Memory B cell (primary cell): Measurements from ENCODE around the gene SRPX.

Source experiments
- ATAC-seq: fragments of 150-1000 bp; cut with Tn5 transposase; 2 replicates; pipeline ENCODE4 v1.10.0; 2021; ENCODE audit warnings: low read depth, mild to moderate bottlenecking, moderate library complexity
- DNase-seq, 2 donors: peaks; one replicate each; pipeline ENCODE4 v3.0.0; 2022; ENCODE audit warnings: low spot score in 2 of 2
- H3K27ac Mint-ChIP-seq: one replicate; pipeline ENCODE4 v1.8.0; 2022; ENCODE audit warnings: mild to moderate bottlenecking, moderate library complexity, mixed read lengths
- H3K27me3 Mint-ChIP-seq: one replicate; pipeline ENCODE4 v1.8.0; 2022; ENCODE audit warnings: mixed read lengths
- H3K36me3 Mint-ChIP-seq: one replicate; pipeline ENCODE4 v1.8.0; 2022; ENCODE audit warnings: mild to moderate bottlenecking, mixed read lengths
- H3K4me1 Mint-ChIP-seq: one replicate; pipeline ENCODE4 v1.8.0; 2022; ENCODE audit warnings: mixed read lengths
- H3K4me3 Mint-ChIP-seq: one replicate; pipeline ENCODE4 v1.8.0; 2022; ENCODE audit warnings: mild to moderate bottlenecking, moderate library complexity, mixed read lengths
- H3K9me3 Mint-ChIP-seq: one replicate; pipeline ENCODE4 v1.8.0; 2022; ENCODE audit warnings: mixed read lengths

The SRPX gene

DNA sequence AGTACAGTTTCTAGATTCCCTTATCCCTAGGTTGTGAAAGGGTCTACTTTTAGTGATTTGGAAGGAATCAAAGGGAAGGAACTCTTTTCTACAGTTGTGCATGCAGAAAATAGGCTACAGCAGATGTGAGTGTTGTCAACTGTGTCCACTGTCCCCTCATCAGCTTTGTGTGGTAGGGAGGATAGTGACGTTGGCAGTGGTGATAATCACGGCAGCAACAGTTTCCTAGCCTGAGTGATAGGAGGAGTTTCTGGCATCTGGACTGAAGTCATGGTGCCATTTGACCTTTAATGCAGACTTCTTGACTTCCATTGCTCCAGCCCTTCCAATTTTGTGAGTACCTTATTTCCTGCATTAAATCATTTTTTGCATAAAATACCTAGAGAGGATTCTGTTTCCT lies 39.3 kb downstream of the SRPX start:
- H3K36me3 Mint-ChIP-seq: no peaks in the 10 kb centered on the region
- DNase-seq (no peak), ATAC-seq (no peak)
- H3K4me3 Mint-ChIP-seq: no peak overlapping the region
- no peaks in the 10 kb centered on the region for H3K4me1 Mint-ChIP-seq
- H3K9me3 Mint-ChIP-seq: no peaks in the 10 kb centered on the region
- peaks cover 5% of the 10 kb centered on the region for H3K27me3 Mint-ChIP-seq
- H3K27ac Mint-ChIP-seq: no peak overlapping the region

DNA sequence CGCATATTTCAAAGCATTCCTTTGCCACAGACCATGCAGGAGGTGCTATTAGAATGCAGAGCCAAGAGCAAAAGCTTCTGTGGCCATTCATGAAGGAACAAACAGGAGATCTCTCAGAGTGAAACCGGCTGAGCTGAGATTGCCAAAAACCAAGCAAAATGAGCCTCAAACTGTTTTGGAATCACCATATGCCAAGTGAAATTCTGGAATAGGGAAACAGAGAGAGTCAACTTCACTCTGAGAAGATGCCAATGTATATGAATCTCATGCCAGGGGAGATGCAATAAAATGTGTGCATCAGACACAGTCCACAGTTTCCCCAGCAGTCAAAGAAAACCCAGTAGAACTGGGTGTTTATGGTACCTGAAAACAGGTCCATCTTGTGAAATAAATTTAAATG lies 42.3 kb downstream of the SRPX start:
- no peaks in the 10 kb centered on the region for H3K4me1 Mint-ChIP-seq
- no peak overlapping the region for H3K27ac Mint-ChIP-seq
- H3K4me3 Mint-ChIP-seq: no peak overlapping the region
- peaks cover 5% of the 10 kb centered on the region for H3K27me3 Mint-ChIP-seq
- DNase-seq (no peak), ATAC-seq (no peak)
- H3K9me3 Mint-ChIP-seq: no peaks in the 10 kb centered on the region
- H3K36me3 Mint-ChIP-seq: no peaks in the 10 kb centered on the region

DNA sequence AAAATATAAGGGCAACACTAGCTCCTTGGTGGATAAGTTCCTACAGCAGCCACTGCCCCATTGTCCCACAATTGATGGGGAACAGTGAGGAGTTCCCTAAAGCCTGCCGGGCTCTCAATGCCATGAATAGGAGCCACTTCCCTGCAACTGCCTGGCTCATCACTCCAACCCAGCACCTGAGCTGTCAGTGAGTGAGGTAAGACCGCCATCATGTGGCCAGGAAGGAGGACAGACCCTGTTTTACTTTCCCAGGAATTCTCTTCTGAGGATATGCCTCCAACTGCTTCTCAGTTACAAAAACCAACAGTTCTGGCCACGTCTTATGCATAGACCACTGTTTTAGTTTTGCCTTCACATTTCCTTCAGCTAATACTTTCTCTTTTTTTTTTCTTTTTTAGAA lies 45.5 kb downstream of the SRPX start:
- ATAC-seq: no peak
- H3K27ac Mint-ChIP-seq: no peak overlapping the region
- H3K4me3 Mint-ChIP-seq: no peak overlapping the region
- no peaks in the 10 kb centered on the region for H3K36me3 Mint-ChIP-seq
- no peak for DNase-seq
- H3K9me3 Mint-ChIP-seq: no peaks in the 10 kb centered on the region
- no peaks in the 10 kb centered on the region for H3K4me1 Mint-ChIP-seq
- peaks cover under 1% of the 10 kb centered on the region for H3K27me3 Mint-ChIP-seq

DNA sequence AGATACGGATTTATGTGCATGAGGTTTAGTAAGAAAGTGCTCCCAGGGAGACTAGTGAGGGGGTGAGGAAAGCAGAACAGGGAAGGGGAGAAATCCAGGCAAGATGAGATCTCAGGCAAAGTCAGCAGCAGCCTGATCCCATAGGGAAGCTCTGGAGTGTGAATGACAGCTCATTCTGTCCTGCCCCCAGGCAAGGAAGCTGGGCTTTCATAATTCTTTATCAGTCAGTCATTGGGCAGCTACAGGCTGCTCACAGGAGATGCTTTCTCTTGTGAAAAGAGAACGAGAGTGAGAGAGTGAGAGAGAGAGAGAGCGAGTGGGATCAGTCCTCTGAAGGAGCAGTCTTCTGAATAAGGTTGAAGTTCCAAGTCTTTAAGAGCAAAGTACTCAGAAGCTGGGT lies 48.1 kb downstream of the SRPX start:
- no peak overlapping the region for H3K4me3 Mint-ChIP-seq
- no peak for ATAC-seq
- no peak overlapping the region for H3K27ac Mint-ChIP-seq
- H3K9me3 Mint-ChIP-seq: no peaks in the 10 kb centered on the region
- H3K4me1 Mint-ChIP-seq: no peaks in the 10 kb centered on the region
- no peaks in the 10 kb centered on the region for H3K36me3 Mint-ChIP-seq
- peaks cover 1% of the 10 kb centered on the region for H3K27me3 Mint-ChIP-seq
- no peak for DNase-seq

DNA sequence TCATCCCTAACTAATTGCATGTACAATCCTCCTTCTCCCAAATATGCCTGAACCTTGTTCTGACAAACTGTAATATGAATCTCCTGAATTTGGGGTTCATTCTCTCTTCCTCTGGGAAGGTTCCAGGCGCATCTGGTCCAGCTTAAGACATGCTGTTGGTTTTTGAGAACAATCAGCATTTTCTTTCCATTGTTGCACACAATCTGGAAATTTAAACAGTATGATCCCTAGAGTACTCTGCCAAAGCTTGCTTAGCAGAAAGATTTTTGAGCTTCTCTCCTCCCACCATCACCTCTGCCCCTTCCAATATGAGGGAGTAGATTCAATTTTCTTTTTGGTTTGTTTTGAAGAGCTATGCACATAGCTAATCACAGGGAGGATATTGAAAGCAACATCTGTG lies 50.1 kb downstream of the SRPX start:
- ATAC-seq (no peak), DNase-seq (no peak)
- H3K36me3 Mint-ChIP-seq: no peaks in the 10 kb centered on the region
- H3K9me3 Mint-ChIP-seq: no peaks in the 10 kb centered on the region
- no peaks in the 10 kb centered on the region for H3K4me1 Mint-ChIP-seq
- H3K27ac Mint-ChIP-seq: no peak overlapping the region
- peaks cover 1% of the 10 kb centered on the region for H3K27me3 Mint-ChIP-seq
- no peak overlapping the region for H3K4me3 Mint-ChIP-seq

DNA sequence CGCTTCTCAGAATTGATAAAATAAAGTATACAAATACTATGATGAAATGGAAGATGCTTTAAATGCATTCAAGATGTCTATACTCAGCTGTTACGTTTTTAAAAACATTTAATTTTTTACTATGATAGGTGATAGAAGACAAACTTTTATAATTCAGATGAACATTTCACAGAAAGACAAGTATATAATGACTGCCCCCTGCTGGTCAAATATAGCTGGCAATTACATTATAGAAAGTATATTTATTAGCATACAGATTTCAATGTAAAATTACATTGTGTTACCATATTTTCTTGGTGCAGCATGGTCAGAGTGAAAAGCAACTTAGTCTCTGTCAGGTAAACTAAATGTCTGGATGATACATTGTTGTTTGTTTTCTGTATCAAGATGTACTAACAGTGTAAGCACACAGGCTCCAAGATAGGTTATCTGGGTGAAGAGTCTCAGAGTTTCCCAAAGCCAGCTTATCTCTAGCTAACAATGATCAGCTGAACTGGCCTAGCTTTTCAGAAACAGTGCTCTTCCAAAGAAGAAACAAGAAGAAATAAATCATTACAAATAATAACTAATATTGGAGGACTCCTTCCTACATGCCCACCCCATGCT lies 54.1 kb downstream of the SRPX start:
- no peak overlapping the region for H3K4me3 Mint-ChIP-seq
- DNase-seq (peak; percentile 0 to 16), ATAC-seq (no peak)
- no peak overlapping the region for H3K27ac Mint-ChIP-seq
- peaks cover 1% of the 10 kb centered on the region for H3K27me3 Mint-ChIP-seq
- H3K36me3 Mint-ChIP-seq: no peaks in the 10 kb centered on the region
- H3K9me3 Mint-ChIP-seq: no peaks in the 10 kb centered on the region
- H3K4me1 Mint-ChIP-seq: no peaks in the 10 kb centered on the region

DNA sequence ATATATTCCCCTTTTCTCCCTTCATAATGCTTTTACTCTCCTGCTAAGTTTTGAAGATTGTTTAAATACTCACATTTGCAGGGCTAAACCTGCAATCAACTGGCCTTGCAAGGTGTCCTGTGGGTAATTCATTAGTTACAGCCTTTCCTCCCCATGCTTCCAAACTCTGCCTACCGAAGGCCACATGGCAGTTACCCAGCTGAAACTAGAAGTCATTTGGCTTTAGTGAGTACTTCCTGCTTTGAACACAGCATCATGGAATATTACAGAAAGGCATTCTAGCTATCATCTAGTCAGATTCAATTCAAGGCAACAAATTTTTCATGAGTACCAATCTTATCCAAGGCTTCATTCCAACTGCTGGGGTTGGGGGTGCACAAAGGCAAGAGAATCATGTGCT lies 55.6 kb downstream of the SRPX start:
- Mint-ChIP-seq H3K27me3 (peaks cover 1% of the 10 kb centered on the region), H3K27ac (no peak overlapping the region), H3K4me1 (no peaks in the 10 kb centered on the region), H3K36me3 (no peaks in the 10 kb centered on the region), H3K4me3 (no peak overlapping the region), H3K9me3 (no peaks in the 10 kb centered on the region)
- ATAC-seq (no peak), DNase-seq (no peak)

DNA sequence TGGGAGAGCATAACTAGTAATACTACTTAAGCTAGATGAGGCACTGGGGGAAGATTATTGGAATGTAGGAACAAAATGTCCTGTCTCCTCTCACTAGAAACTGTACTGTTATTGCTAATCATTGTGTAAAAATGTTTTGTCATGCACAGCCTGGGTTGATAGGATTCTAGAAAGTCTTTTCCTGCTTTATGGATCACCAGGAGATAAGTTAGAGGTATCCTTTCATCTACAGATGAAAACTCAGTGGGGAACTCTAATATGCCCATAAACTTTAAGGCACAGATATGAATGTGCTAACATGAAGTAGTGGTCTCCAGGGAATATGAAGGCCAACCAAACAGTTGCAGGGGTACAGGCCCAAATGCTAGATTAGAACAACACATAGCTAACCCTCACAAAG lies 57.5 kb downstream of the SRPX start:
- DNase-seq: no peak
- ATAC-seq: no peak
- H3K9me3 Mint-ChIP-seq: no peaks in the 10 kb centered on the region
- no peaks in the 10 kb centered on the region for H3K4me1 Mint-ChIP-seq
- H3K27ac Mint-ChIP-seq: no peak overlapping the region
- no peak overlapping the region for H3K4me3 Mint-ChIP-seq
- H3K27me3 Mint-ChIP-seq: no peaks in the 10 kb centered on the region
- H3K36me3 Mint-ChIP-seq: no peaks in the 10 kb centered on the region

DNA sequence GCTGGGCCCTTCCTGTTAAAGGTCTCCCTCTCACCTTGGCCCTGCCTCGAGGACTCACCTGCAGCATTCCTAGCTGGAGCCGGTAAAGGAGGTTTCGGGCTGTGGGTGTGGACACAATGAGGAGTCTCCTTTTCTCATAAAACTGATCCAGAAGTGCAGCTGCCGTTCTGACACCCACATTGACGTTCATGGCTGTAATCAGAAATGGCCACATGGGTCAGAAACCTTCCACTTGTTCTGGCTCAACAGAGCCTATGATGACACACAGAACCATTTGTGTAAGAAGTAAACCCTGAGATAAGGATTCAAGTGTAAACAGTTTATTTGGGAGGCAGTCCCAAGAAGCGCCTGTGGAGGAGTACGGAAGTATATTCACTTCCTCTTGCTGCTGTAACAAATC lies 63.8 kb downstream of the SRPX start:
- no peaks in the 10 kb centered on the region for H3K9me3 Mint-ChIP-seq
- no peak overlapping the region for H3K27ac Mint-ChIP-seq
- H3K4me3 Mint-ChIP-seq: no peak overlapping the region
- no peaks in the 10 kb centered on the region for H3K27me3 Mint-ChIP-seq
- no peaks in the 10 kb centered on the region for H3K4me1 Mint-ChIP-seq
- no peak for DNase-seq
- H3K36me3 Mint-ChIP-seq: no peaks in the 10 kb centered on the region
- ATAC-seq: no peak

DNA sequence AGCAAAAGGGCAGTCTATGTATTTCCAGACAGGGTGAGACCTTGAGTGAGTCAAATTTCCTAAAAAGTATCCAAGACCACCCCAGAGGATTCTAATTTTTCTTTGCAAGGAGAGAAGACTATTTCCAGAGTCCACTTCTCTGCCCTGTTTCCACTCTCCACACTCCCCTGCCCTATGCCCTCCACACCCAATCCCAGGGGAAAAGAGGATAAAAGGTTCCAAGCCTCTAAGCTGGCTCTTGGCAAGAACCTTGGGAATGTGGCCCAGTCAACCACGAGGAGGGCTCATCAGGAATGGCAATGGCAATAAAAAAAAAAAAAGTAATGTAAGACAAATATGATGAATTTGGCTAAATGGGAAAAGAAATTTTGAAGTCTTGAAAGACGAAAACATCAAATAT lies 65.9 kb downstream of the SRPX start:
- Mint-ChIP-seq H3K27me3 (peaks cover 4% of the 10 kb centered on the region), H3K27ac (no peak overlapping the region), H3K4me3 (no peak overlapping the region), H3K9me3 (no peaks in the 10 kb centered on the region), H3K4me1 (no peaks in the 10 kb centered on the region), H3K36me3 (no peaks in the 10 kb centered on the region)
- no peak for ATAC-seq
- DNase-seq: no peak

DNA sequence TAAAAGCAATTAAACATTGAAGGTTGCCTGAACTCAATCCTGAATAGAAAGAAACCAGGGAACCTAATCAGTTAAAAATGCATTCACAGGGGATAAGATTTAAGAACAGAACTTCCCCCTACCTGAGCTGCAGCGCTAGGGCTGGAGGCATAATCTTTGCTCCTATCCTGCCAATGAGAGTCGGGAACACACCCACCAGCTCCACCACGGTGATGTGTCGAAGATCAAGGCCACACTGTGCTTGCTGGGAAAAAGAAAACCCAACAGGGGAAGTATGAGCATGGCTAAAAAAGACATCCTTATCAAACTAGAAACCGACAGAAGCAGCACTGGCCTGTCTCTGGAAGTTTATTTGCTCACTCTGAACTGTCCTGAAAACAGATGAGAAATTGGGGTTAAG lies 66.3 kb downstream of the SRPX start:
- ATAC-seq (no peak), DNase-seq (no peak)
- peaks cover 4% of the 10 kb centered on the region for H3K27me3 Mint-ChIP-seq
- H3K4me1 Mint-ChIP-seq: no peaks in the 10 kb centered on the region
- no peaks in the 10 kb centered on the region for H3K9me3 Mint-ChIP-seq
- no peak overlapping the region for H3K4me3 Mint-ChIP-seq
- H3K36me3 Mint-ChIP-seq: no peaks in the 10 kb centered on the region
- no peak overlapping the region for H3K27ac Mint-ChIP-seq

DNA sequence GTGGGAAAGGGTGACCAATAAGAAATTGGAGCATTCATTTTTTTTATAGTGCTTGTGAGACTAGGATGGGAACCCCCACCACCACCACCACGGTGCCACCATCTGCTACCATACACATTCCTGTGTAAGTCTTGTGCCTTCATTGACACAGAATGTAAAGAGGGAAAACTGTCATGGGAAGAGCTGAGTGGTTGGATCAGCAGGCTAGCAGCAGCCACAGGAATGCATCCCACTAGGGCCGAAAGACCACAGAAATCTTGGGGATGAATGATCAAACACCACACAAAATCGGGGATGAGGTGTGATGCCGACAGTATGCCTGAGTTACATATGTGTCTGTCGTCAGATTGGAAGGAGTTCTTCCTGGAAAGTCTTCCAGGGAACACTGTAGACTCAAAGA lies 69.2 kb downstream of the SRPX start:
- peaks cover 4% of the 10 kb centered on the region for H3K27me3 Mint-ChIP-seq
- H3K9me3 Mint-ChIP-seq: no peaks in the 10 kb centered on the region
- no peaks in the 10 kb centered on the region for H3K4me1 Mint-ChIP-seq
- DNase-seq: no peak
- H3K27ac Mint-ChIP-seq: no peak overlapping the region
- H3K4me3 Mint-ChIP-seq: no peak overlapping the region
- no peaks in the 10 kb centered on the region for H3K36me3 Mint-ChIP-seq
- no peak for ATAC-seq

DNA sequence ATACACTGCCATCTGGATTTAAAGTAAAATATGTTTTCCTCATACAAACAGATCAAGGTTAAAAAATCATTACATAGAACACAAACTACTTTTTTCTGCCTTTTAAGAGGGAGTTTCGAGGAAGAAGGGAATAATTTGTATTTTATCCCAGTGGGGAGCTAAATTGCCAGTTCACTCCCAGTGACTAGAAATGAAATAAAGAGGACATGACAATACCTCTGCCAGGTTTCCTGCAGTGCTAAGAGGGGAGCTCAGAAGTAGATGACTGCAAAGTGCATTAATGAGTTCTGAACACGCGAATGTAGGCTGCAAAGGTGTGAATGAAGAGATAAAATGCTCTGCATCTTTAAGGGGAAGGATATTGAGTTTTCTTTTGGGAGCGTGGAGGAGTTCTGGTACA lies 69.7 kb downstream of the SRPX start:
- ATAC-seq (no peak), DNase-seq (no peak)
- Mint-ChIP-seq H3K9me3 (no peaks in the 10 kb centered on the region), H3K27me3 (peaks cover 4% of the 10 kb centered on the region), H3K4me3 (no peak overlapping the region), H3K36me3 (no peaks in the 10 kb centered on the region), H3K27ac (no peak overlapping the region), H3K4me1 (no peaks in the 10 kb centered on the region)

DNA sequence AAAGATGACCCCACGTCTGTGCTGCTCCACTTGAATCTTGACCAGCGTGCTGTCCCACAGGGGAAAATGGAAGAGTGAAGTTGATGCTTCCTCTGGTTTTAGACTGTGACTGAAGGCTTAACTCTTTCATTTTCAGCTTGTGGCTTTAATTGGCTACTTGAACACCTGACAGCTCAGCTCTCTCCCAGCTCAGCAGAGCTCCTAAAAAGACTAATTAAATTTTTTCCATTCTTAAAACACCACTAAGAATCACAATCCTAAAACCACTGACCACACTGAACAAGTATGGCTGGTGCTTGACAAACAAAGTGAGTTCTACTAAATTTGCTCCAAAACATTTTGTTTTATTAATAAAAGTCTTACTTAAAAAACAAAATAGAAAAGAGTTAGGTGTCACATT lies 71.7 kb downstream of the SRPX start:
- DNase-seq (no peak), ATAC-seq (no peak)
- H3K36me3 Mint-ChIP-seq: no peaks in the 10 kb centered on the region
- no peaks in the 10 kb centered on the region for H3K4me1 Mint-ChIP-seq
- H3K27me3 Mint-ChIP-seq: peaks cover 8% of the 10 kb centered on the region
- H3K9me3 Mint-ChIP-seq: no peaks in the 10 kb centered on the region
- no peak overlapping the region for H3K27ac Mint-ChIP-seq
- no peak overlapping the region for H3K4me3 Mint-ChIP-seq

DNA sequence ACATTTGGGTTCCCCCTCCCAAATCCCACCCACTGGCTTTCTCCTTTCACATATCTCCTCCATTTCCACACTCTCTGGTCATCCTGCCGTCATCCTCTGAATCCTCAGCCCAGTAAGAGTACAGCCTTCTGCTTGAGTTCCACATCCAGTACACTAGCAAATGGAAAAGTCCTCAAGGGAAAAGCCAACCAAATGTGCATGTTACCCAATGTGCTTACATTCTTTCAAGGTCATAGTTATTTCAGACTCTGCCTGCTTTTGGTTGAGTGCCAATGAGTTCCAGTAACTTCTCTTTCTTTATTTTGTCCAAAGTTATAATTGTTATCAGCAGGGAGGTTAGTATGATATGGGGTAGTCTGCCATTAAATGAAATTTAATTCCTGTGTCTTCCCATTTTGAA lies 78.1 kb downstream of the SRPX start:
- no peak overlapping the region for H3K4me3 Mint-ChIP-seq
- H3K27ac Mint-ChIP-seq: no peak overlapping the region
- no peak for DNase-seq
- no peaks in the 10 kb centered on the region for H3K9me3 Mint-ChIP-seq
- H3K27me3 Mint-ChIP-seq: peaks cover 4% of the 10 kb centered on the region
- no peaks in the 10 kb centered on the region for H3K4me1 Mint-ChIP-seq
- no peak for ATAC-seq
- no peaks in the 10 kb centered on the region for H3K36me3 Mint-ChIP-seq
